ENCODE data around the gene ASTN2. TPM values are rescaled to one million over a fixed set of nuclear protein-coding genes. Genes with fewer than 3 reads are reported as not detected.
"Not testable (repeated sequence)": the region's sequence is repeated elsewhere in the genome, so short reads cannot be mapped to it uniquely, and the experiment has no call there.

Gene ASTN2
- total RNA-seq, 2 experiments from 2014 or later = 1.7 to 4.2 TPM

- H2AFZ ChIP-seq (ENCODE audit: low read length) = no peak overlapping the region
- intact Hi-C loops (cut with micrococcal nuclease; ENCODE audit: unreplicated experiment) = no loop called here
- H3K36me3 ChIP-seq (ENCODE audit: insufficient read depth, low read length) = no peaks in the 10 kb centered on the region
- H3K27ac ChIP-seq (ENCODE audit: low read depth, low read length, poor library complexity, severe bottlenecking) = no peak overlapping the region
- H3K9me2 ChIP-seq (ENCODE audit: insufficient read depth, low read length) = no peaks in the 10 kb centered on the region
- no peak overlapping the region for H3K4me2 ChIP-seq (ENCODE audit: low read length)
- H4K20me1 ChIP-seq (ENCODE audit: insufficient read depth, low read length) = no peaks in the 10 kb centered on the region
- ChIA-PET POLR2A (no interaction called here), CTCF (ENCODE audit: unreplicated experiment) (no interaction called here)
- no TSS peak for BruUV-seq (replicated peaks)
- TF ChIP-seq CTCF (conservative IDR thresholded peaks at IDR 0.05; ENCODE audit: low read length) = no peak
- no peak for TF ChIP-seq EZH2phosphoT487 (IDR thresholded peaks at IDR 0.05; ENCODE audit: borderline replicate concordance, low read depth, low read length)
- no peak overlapping the region for H3K4me3 ChIP-seq (ENCODE audit: low read depth, low read length, poor library complexity, severe bottlenecking)
- DNase-seq (ENCODE audit: low spot score) = no peak
- no peaks in the 10 kb centered on the region for H3K4me1 ChIP-seq (ENCODE audit: insufficient read depth, low read length, poor library complexity, severe bottlenecking)
- H3K9me3 ChIP-seq (ENCODE audit: low read length) = no peaks in the 10 kb centered on the region
- H3K79me2 ChIP-seq (ENCODE audit: insufficient read depth, low read depth, low read length) = no peaks in the 10 kb centered on the region
Observed at GRCh38 chr9:117073071-117073470, 341.8 kb downstream of the ASTN2 start.

GRCh38 chr9:117072216-117072615, 342.6 kb downstream of the ASTN2 start:
- intact Hi-C loops (cut with micrococcal nuclease; ENCODE audit: unreplicated experiment) = no loop called here
- ChIA-PET POLR2A (no interaction called here), CTCF (ENCODE audit: unreplicated experiment) (no interaction called here)
- no peak overlapping the region for H3K27ac ChIP-seq (ENCODE audit: low read depth, low read length, poor library complexity, severe bottlenecking)
- no peaks in the 10 kb centered on the region for H4K20me1 ChIP-seq (ENCODE audit: insufficient read depth, low read length)
- no peak for DNase-seq (ENCODE audit: low spot score)
- no peak overlapping the region for H3K4me3 ChIP-seq (ENCODE audit: low read depth, low read length, poor library complexity, severe bottlenecking)
- no peaks in the 10 kb centered on the region for H3K36me3 ChIP-seq (ENCODE audit: insufficient read depth, low read length)
- no peaks in the 10 kb centered on the region for H3K9me3 ChIP-seq (ENCODE audit: low read length)
- H3K79me2 ChIP-seq (ENCODE audit: insufficient read depth, low read depth, low read length) = no peaks in the 10 kb centered on the region
- TF ChIP-seq EZH2phosphoT487 (IDR thresholded peaks at IDR 0.05; ENCODE audit: borderline replicate concordance, low read depth, low read length) (no peak), CTCF (conservative IDR thresholded peaks at IDR 0.05; ENCODE audit: low read length) (no peak)
- no peak overlapping the region for H2AFZ ChIP-seq (ENCODE audit: low read length)
- no peak overlapping the region for H3K4me2 ChIP-seq (ENCODE audit: low read length)
- no peaks in the 10 kb centered on the region for H3K4me1 ChIP-seq (ENCODE audit: insufficient read depth, low read length, poor library complexity, severe bottlenecking)
- no peaks in the 10 kb centered on the region for H3K9me2 ChIP-seq (ENCODE audit: insufficient read depth, low read length)
- no TSS peak for BruUV-seq (replicated peaks)

- H3K27ac ChIP-seq (ENCODE audit: low read depth, low read length, poor library complexity, severe bottlenecking); POLR2A ChIA-PET; CTCF ChIA-PET (ENCODE audit: unreplicated experiment); H3K36me3 ChIP-seq (ENCODE audit: insufficient read depth, low read length); H3K4me2 ChIP-seq (ENCODE audit: low read length); H3K4me1 ChIP-seq (ENCODE audit: insufficient read depth, low read length, poor library complexity, severe bottlenecking); H4K20me1 ChIP-seq (ENCODE audit: insufficient read depth, low read length); H3K9me3 ChIP-seq (ENCODE audit: low read length); BruUV-seq (replicated peaks); H2AFZ ChIP-seq (ENCODE audit: low read length); intact Hi-C loops (cut with micrococcal nuclease; ENCODE audit: unreplicated experiment); DNase-seq (ENCODE audit: low spot score); H3K9me2 ChIP-seq (ENCODE audit: insufficient read depth, low read length); H3K79me2 ChIP-seq (ENCODE audit: insufficient read depth, low read depth, low read length); H3K4me3 ChIP-seq (ENCODE audit: low read depth, low read length, poor library complexity, severe bottlenecking): not testable (repeated sequence)
Observed at GRCh38 chr9:117071673-117072207, 343.1 kb downstream of the ASTN2 start.
